Brain microvascular endothelial cell (primary cell): ENCODE results near the gene DGKB.
A peak's percentile ranks its signal among the peaks of the same experiment; 100 is the strongest.

Source experiments
- DNase-seq: peaks from one replicate; pipeline ENCODE4 v3.0.0-alpha.2; 2020
- H3K27ac ChIP-seq: fragments of 250-450 bp; sonication (Bioruptor Pico); 2 replicates; pipeline ENCODE4 v1.5.1; 2020; ENCODE audit warnings: mild to moderate bottlenecking, moderate library complexity
- H3K27me3 ChIP-seq: fragments of 250-450 bp; sonication (Bioruptor Pico); replicated peaks from 2 replicates; pipeline ENCODE4 v1.5.1; 2020; ENCODE audit warnings: mild to moderate bottlenecking
- H3K36me3 ChIP-seq: fragments of 250-450 bp; sonication (Bioruptor Pico); replicated peaks from 2 replicates; pipeline ENCODE4 v1.5.1; 2020; ENCODE audit warnings: mild to moderate bottlenecking
- H3K4me3 ChIP-seq: 2 replicates; pipeline ENCODE4 v1.5.1; 2011; ENCODE audit warnings: low read depth, mild to moderate bottlenecking, control low read depth, low read length, moderate library complexity
- CTCF ChIP-seq: IDR thresholded peaks from 2 replicates; pipeline ENCODE4 v1.5.1; 2011; ENCODE audit warnings: low read depth, mild to moderate bottlenecking, moderate library complexity, low read length, control low read depth, inconsistent platforms; ENCODE audit errors: missing control alignments
- in situ Hi-C: cut with HindIII; loops from 2 replicates; pipeline ENCODE4 v1.10.0; 2017; ENCODE audit warnings: low sequenced_read_pairs, low pct_ligation_motif_present

Gene DGKB

GRCh38 chr7:14839307-14839706 lies 63.2 kb downstream of the DGKB start:
- no peak for DNase-seq
- H3K4me3 ChIP-seq = no peak overlapping the region
- H3K27ac ChIP-seq = no peak overlapping the region
- no peaks in the 10 kb centered on the region for H3K27me3 ChIP-seq
- no peaks in the 10 kb centered on the region for H3K36me3 ChIP-seq
- TF ChIP-seq CTCF = no peak
- in situ Hi-C loops = no loop called here

GRCh38 chr7:14837216-14837615 lies 65.3 kb downstream of the DGKB start:
- DNase-seq = no peak
- H3K27ac ChIP-seq = peak overlapping the region; percentile 86
- in situ Hi-C loops = no loop called here
- no peaks in the 10 kb centered on the region for H3K27me3 ChIP-seq
- no peaks in the 10 kb centered on the region for H3K36me3 ChIP-seq
- no peak overlapping the region for H3K4me3 ChIP-seq
- TF ChIP-seq CTCF = no peak

GRCh38 chr7:14836571-14837189 lies 65.9 kb downstream of the DGKB start:
- H3K27me3 ChIP-seq = no peaks in the 10 kb centered on the region
- TF ChIP-seq CTCF = no peak
- peak overlapping the region; percentile 13 for H3K4me3 ChIP-seq
- H3K36me3 ChIP-seq = no peaks in the 10 kb centered on the region
- in situ Hi-C loops = no loop called here
- peak overlapping the region; percentile 86 for H3K27ac ChIP-seq
- DNase-seq = peak; percentile 94

GRCh38 chr7:14836006-14836405 lies 66.5 kb downstream of the DGKB start:
- no peak for TF ChIP-seq CTCF
- Histone ChIP-seq H3K27ac (peak overlapping the region; percentile 86), H3K27me3 (no peaks in the 10 kb centered on the region), H3K4me3 (no peak overlapping the region), H3K36me3 (no peaks in the 10 kb centered on the region)
- DNase-seq = no peak
- in situ Hi-C loops = no loop called here

- no peak overlapping the region for H3K4me3 ChIP-seq
- no peaks in the 10 kb centered on the region for H3K36me3 ChIP-seq
- H3K27ac ChIP-seq = peak overlapping the region; percentile 86
- DNase-seq = no peak
- no peaks in the 10 kb centered on the region for H3K27me3 ChIP-seq
- no peak for TF ChIP-seq CTCF
- in situ Hi-C loops = no loop called here
Observed at GRCh38 chr7:14835384-14835783, 67.2 kb downstream of the DGKB start.

GRCh38 chr7:14834883-14835282 lies 67.7 kb downstream of the DGKB start:
- no peak for TF ChIP-seq CTCF
- in situ Hi-C loops = no loop called here
- peak; percentile 48 for DNase-seq
- Histone ChIP-seq H3K36me3 (no peaks in the 10 kb centered on the region), H3K4me3 (no peak overlapping the region), H3K27me3 (no peaks in the 10 kb centered on the region), H3K27ac (peak overlapping the region; percentile 86)
